MM.1S (cell line): Measurements from ENCODE around the gene MBOAT7.

Experiments used
- DNase-seq: peaks from one replicate; pipeline ENCODE4 v3.0.0-alpha.2; 2015
- H2AFZ ChIP-seq: fragments of 300-600 bp; sonication (generic); 2 replicates; pipeline ENCODE4 v1.6.0; 2016; ENCODE audit warnings: antibody characterized with exemption, low read length
- H3F3A ChIP-seq: fragments of 300-600 bp; sonication (generic); 2 replicates; pipeline ENCODE4 v1.6.1; 2016; ENCODE audit warnings: mild to moderate bottlenecking, antibody characterized with exemption, low read length, moderate library complexity, mixed read lengths; ENCODE audit not compliant: insufficient read depth
- H3K27ac ChIP-seq: fragments of 300-600 bp; sonication (generic); 2 replicates; pipeline ENCODE4 v1.5.1; 2016; ENCODE audit warnings: mild to moderate bottlenecking, low read length
- H3K27me3 ChIP-seq: fragments of 300-600 bp; sonication (generic); replicated peaks from 2 replicates; pipeline ENCODE4 v1.6.0; 2016; ENCODE audit warnings: low read length; ENCODE audit not compliant: insufficient read depth
- H3K36me3 ChIP-seq: fragments of 300-600 bp; sonication (generic); replicated peaks from 2 replicates; pipeline ENCODE4 v1.6.1; 2016; ENCODE audit warnings: mild to moderate bottlenecking, low read length, mixed read lengths; ENCODE audit not compliant: insufficient read depth
- H3K4me1 ChIP-seq: fragments of 300-600 bp; sonication (generic); 2 replicates; pipeline ENCODE4 v1.6.1; 2016; ENCODE audit warnings: low read length, mixed read lengths
- H3K4me2 ChIP-seq: fragments of 300-600 bp; sonication (generic); 2 replicates; pipeline ENCODE4 v1.6.0; 2016; ENCODE audit warnings: low read depth, low read length
- H3K4me3 ChIP-seq: fragments of 300-600 bp; sonication (generic); 2 replicates; pipeline ENCODE4 v1.5.1; 2016; ENCODE audit warnings: low read length, mixed read lengths
- H3K79me2 ChIP-seq: fragments of 300-600 bp; sonication (generic); 2 replicates; pipeline ENCODE4 v1.6.1; 2016; ENCODE audit warnings: mixed run types, low read length, mixed read lengths
- H3K9ac ChIP-seq: fragments of 300-600 bp; sonication (generic); 2 replicates; pipeline ENCODE4 v1.6.1; 2016; ENCODE audit warnings: low read length, mixed read lengths
- H3K9me2 ChIP-seq: fragments of 300-600 bp; sonication (generic); replicated peaks from 2 replicates; pipeline ENCODE4 v1.6.1; 2016; ENCODE audit warnings: mild to moderate bottlenecking, low read length, mixed read lengths; ENCODE audit not compliant: insufficient read depth
- H3K9me3 ChIP-seq: fragments of 300-600 bp; sonication (generic); replicated peaks from 2 replicates; pipeline ENCODE4 v1.6.1; 2016; ENCODE audit warnings: mild to moderate bottlenecking, low read length, mixed read lengths; ENCODE audit not compliant: insufficient read depth
- H4K20me1 ChIP-seq: fragments of 300-600 bp; sonication (generic); 2 replicates; pipeline ENCODE4 v1.6.1; 2016; ENCODE audit warnings: mild to moderate bottlenecking, low read length, moderate library complexity, mixed read lengths; ENCODE audit not compliant: insufficient read depth
- CTCF ChIP-seq: fragments of 300-600 bp; sonication (generic); IDR thresholded peaks from 2 replicates; pipeline ENCODE4 v1.5.1; 2016; ENCODE audit warnings: antibody characterized with exemption, low read length, mixed read lengths
- EZH2 ChIP-seq: fragments of 300-600 bp; sonication (generic); optimal IDR thresholded peaks from 2 replicates; pipeline ENCODE3; 2017; ENCODE audit warnings: low read depth, mild to moderate bottlenecking, antibody characterized with exemption, low read length, mixed read lengths
- EZH2phosphoT487 ChIP-seq: fragments of 300-600 bp; sonication (generic); IDR thresholded peaks from 2 replicates; pipeline ENCODE4 v1.6.1; 2018; ENCODE audit warnings: antibody characterized with exemption, low read length

The MBOAT7 gene

GRCh38 chr19:54189735-54190502 lies 539 bp upstream of the MBOAT7 start:
- H3K36me3 ChIP-seq = no peaks in the 10 kb centered on the region
- no peaks in the 10 kb centered on the region for H3K9me3 ChIP-seq
- no peaks in the 10 kb centered on the region for H4K20me1 ChIP-seq
- no peaks in the 10 kb centered on the region for H3F3A ChIP-seq
- H3K4me1 ChIP-seq = peaks cover 14% of the 10 kb centered on the region
- peak overlapping the region; percentile 94 for H3K27ac ChIP-seq
- H3K4me2 ChIP-seq = peak overlapping the region; percentile 71; the same call in 1 of the 2 replicates
- peak overlapping the region; percentile 92 for H3K9ac ChIP-seq
- peak; percentile 100 for DNase-seq
- H3K79me2 ChIP-seq = peaks cover 30% of the 10 kb centered on the region
- no peaks in the 10 kb centered on the region for H3K9me2 ChIP-seq
- TF ChIP-seq CTCF (no peak), EZH2phosphoT487 (no peak), EZH2 (no peak)
- H3K27me3 ChIP-seq = no peaks in the 10 kb centered on the region
- H2AFZ ChIP-seq = peak overlapping the region; percentile 22; the same call in 1 of the 2 replicates
- peak overlapping the region; percentile 79 for H3K4me3 ChIP-seq

GRCh38 chr19:54188215-54188871 lies 1.0 kb downstream of the MBOAT7 start:
- Histone ChIP-seq H4K20me1 (no peaks in the 10 kb centered on the region), H2AFZ (no peak overlapping the region), H3F3A (no peaks in the 10 kb centered on the region), H3K36me3 (no peaks in the 10 kb centered on the region), H3K79me2 (peaks cover 30% of the 10 kb centered on the region), H3K27me3 (no peaks in the 10 kb centered on the region), H3K4me1 (peaks cover 14% of the 10 kb centered on the region), H3K9ac (peak overlapping the region; percentile 92; the same call in 1 of the 2 replicates), H3K4me3 (peak overlapping the region; percentile 71), H3K4me2 (peak overlapping the region; percentile 71), H3K9me3 (no peaks in the 10 kb centered on the region), H3K27ac (no peak overlapping the region), H3K9me2 (no peaks in the 10 kb centered on the region)
- DNase-seq = no peak
- TF ChIP-seq EZH2 (no peak), CTCF (no peak), EZH2phosphoT487 (no peak)

- no peaks in the 10 kb centered on the region for H4K20me1 ChIP-seq
- no peak for DNase-seq
- H3K36me3 ChIP-seq = no peaks in the 10 kb centered on the region
- no peak for TF ChIP-seq EZH2phosphoT487
- TF ChIP-seq EZH2 = no peak
- no peak for TF ChIP-seq CTCF
- no peak overlapping the region for H3K4me3 ChIP-seq
- no peaks in the 10 kb centered on the region for H3F3A ChIP-seq
- H3K9me2 ChIP-seq = no peaks in the 10 kb centered on the region
- no peaks in the 10 kb centered on the region for H3K9me3 ChIP-seq
- no peak overlapping the region for H3K27ac ChIP-seq
- H3K9ac ChIP-seq = no peak overlapping the region
- no peak overlapping the region for H3K4me2 ChIP-seq
- peaks cover 7% of the 10 kb centered on the region for H3K4me1 ChIP-seq
- H2AFZ ChIP-seq = no peak overlapping the region
- H3K79me2 ChIP-seq = peaks cover 16% of the 10 kb centered on the region
- H3K27me3 ChIP-seq = no peaks in the 10 kb centered on the region
Measured at GRCh38 chr19:54186934-54187381, 2.4 kb downstream of the MBOAT7 start.
